Stimulated activated naive CD8-positive, alpha-beta T cell treated with anti-CD3 and anti-CD28 coated beads, Interleukin-15, amount 100 ng/mL, for 72 hours (primary cell): ENCODE data around the gene TFRC.
"Not testable (repeated sequence)": the region's sequence is repeated elsewhere in the genome, so short reads cannot be mapped to it uniquely, and the experiment has no call there.

Source experiments
- ATAC-seq: fragments of 150-1000 bp; cut with Tn5 transposase; 2 replicates; pipeline ENCODE4 v1.10.0; 2021; ENCODE audit warnings: mild to moderate bottlenecking, moderate library complexity
- DNase-seq, 2 donors: peaks; one replicate each; pipeline ENCODE4 v3.0.0; 2021 to 2022
- H3K27ac Mint-ChIP-seq, 2 donors: one replicate each; pipeline ENCODE4 v1.8.0; 2022; ENCODE audit warnings: mild to moderate bottlenecking in 2 of 2, mixed read lengths in 2 of 2, moderate library complexity in 2 of 2
- H3K27me3 Mint-ChIP-seq: one replicate; pipeline ENCODE4 v1.8.0; 2022; ENCODE audit warnings: mixed read lengths
- H3K4me1 Mint-ChIP-seq: one replicate; pipeline ENCODE4 v1.8.0; 2022; ENCODE audit warnings: mild to moderate bottlenecking, mixed read lengths
- H3K4me3 Mint-ChIP-seq, 2 donors: one replicate each; pipeline ENCODE4 v1.8.0; 2022; ENCODE audit warnings: mild to moderate bottlenecking in 2 of 2, mixed read lengths in 2 of 2, moderate library complexity in 1 of 2
- H3K9me3 Mint-ChIP-seq, 2 donors: one replicate each; pipeline ENCODE4 v1.8.0; 2022; ENCODE audit warnings: mixed read lengths in 2 of 2

Gene TFRC

DNA sequence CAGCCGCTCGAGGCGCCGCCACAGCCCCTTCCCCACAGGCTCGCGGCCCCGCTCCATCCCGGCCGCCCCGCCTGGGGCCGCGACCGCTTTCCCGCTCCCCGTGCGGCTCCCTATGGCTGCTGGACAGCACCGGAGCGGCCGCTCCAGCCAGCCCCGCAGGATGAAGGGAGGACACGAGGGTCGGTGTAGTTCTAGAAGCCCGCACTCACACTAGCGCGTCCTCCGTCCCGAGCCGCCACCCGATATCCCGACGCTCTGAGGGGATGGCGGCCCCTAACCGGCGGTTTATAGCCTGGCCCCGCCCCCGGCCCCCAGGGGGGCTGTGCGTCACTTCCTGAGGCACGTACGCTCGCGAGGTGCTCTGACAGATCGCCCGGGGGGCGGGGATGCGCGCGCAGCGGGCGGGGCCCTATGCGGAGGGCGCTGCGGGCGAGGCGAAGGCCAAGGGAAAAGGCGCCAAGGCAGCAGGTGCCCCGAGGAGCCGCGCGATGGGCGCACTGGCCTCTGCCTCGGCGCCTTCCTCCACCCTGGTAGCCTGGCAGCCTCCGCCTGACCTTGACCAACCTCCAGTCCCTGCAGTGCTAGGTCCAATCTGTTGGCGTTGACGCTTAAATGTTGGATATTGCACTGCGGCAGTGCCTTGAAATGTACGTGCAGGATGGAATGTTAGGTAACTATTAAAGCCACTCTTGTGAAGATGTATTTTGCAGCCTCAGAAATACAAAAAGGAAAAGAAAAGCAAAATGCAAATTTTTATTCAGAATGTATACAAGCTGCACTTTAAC lies at the start of gene TFRC:
TFRC (minus strand) TSS at position 257 of the 785 bp plus-strand sequence. CDS start 4,991 bp downstream, outside the sequence.
- DNase-seq (peak; percentile 94 to 96), ATAC-seq (peak; percentile 97)
- Mint-ChIP-seq H3K4me1 (peaks cover 38% of the 10 kb centered on the region), H3K27ac (peak within 1 kb of the TSS; percentile 95 to 99), H3K27me3 (no peaks in the 10 kb centered on the region), H3K9me3 (no peaks in the 10 kb centered on the region), H3K4me3 (peak within 1 kb of the TSS; percentile 98 to 99)

DNA sequence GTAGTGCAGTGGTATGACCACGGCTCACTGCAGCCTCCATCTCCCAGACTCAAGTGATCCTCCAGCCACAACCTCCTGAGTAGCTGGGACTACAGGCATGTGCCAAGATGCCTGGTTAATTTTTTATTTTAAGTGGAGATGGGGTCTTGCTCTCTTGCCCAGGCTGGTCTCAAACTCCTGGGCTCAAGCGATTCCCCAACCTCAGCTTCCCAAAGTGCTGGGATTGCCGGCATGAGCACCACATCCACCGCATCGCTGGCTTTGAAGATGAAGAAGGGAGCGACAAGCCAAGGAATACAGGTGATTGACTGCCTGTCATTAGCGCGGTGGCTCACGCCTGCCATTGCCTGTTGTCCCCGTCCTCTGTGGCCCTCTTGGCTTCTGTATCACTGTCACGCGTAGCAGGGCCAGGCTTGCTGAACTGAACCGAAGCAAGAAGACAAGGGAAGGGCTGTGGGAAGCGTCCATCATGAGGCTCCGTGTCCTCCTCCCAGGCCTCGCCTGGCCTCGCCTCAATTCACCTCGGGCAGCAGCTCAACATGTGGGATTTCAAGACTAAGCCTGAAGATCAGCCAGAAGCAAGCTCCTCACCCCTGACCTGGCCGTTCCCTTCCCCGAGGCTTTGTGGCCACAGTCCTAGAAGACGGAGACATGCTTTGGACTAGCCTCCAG lies 46.4 kb upstream of the TFRC start:
- H3K4me3 Mint-ChIP-seq, result no peak overlapping the region
- no peak for ATAC-seq
- DNase-seq, result no peak
- peaks cover 27% of the 10 kb centered on the region for H3K4me1 Mint-ChIP-seq
- peak overlapping the region; percentile 42 to 50 for H3K27ac Mint-ChIP-seq
- no peaks in the 10 kb centered on the region for H3K9me3 Mint-ChIP-seq
- no peaks in the 10 kb centered on the region for H3K27me3 Mint-ChIP-seq

- ATAC-seq, result peak; percentile 85
- peaks cover 35% of the 10 kb centered on the region for H3K4me1 Mint-ChIP-seq
- peak; percentile 27 to 40 for DNase-seq
- no peaks in the 10 kb centered on the region for H3K9me3 Mint-ChIP-seq
- H3K27ac Mint-ChIP-seq, result peak overlapping the region; percentile 49 to 83
- H3K27me3 Mint-ChIP-seq, result no peaks in the 10 kb centered on the region
- peak overlapping the region; percentile 23 to 51 for H3K4me3 Mint-ChIP-seq
These were observed 45.6 kb upstream of the TFRC start for GRCh38 chr3:196127308-196128040.

GRCh38 chr3:196124608-196125007 lies 42.7 kb upstream of the TFRC start:
- DNase-seq (no peak), ATAC-seq (no peak)
- no peak overlapping the region for H3K27ac Mint-ChIP-seq
- no peaks in the 10 kb centered on the region for H3K9me3 Mint-ChIP-seq
- no peaks in the 10 kb centered on the region for H3K27me3 Mint-ChIP-seq
- H3K4me3 Mint-ChIP-seq, result no peak overlapping the region
- H3K4me1 Mint-ChIP-seq, result peaks cover 61% of the 10 kb centered on the region

DNA sequence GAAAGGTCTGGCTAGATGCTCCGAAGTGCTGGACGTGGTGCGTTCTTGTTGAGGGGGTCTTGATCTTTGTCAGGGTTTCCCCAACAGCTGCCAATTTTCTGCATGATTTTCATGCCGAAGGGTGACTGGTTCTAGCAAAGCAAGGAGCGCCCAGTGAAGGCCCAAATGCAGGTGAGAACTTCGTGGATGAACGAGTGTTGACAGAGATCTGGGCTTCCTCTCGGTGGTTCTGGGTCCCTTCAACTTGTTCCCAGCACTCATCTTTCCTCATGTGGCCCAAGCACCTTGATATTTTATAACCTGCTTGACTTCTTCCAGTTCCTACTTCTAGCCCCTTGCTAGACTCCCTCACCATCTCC lies 40.8 kb upstream of the TFRC start:
- ATAC-seq, result no peak
- H3K27me3 Mint-ChIP-seq, result no peaks in the 10 kb centered on the region
- H3K4me3 Mint-ChIP-seq, result no peak overlapping the region
- peaks cover 47% of the 10 kb centered on the region for H3K4me1 Mint-ChIP-seq
- no peaks in the 10 kb centered on the region for H3K9me3 Mint-ChIP-seq
- no peak for DNase-seq
- peak overlapping the region in 1 of 2 donors; percentile 75 for H3K27ac Mint-ChIP-seq

GRCh38 chr3:196122021-196122687 lies 40.3 kb upstream of the TFRC start:
- H3K27ac Mint-ChIP-seq, result peak overlapping the region in 1 of 2 donors; percentile 75
- no peaks in the 10 kb centered on the region for H3K27me3 Mint-ChIP-seq
- DNase-seq, result no peak
- H3K9me3 Mint-ChIP-seq, result no peaks in the 10 kb centered on the region
- no peak for ATAC-seq
- peaks cover 42% of the 10 kb centered on the region for H3K4me1 Mint-ChIP-seq
- H3K4me3 Mint-ChIP-seq, result no peak overlapping the region

- DNase-seq (no peak), ATAC-seq (no peak)
- peak overlapping the region in 1 of 2 donors; percentile 24 for H3K4me3 Mint-ChIP-seq
- H3K9me3 Mint-ChIP-seq, result no peaks in the 10 kb centered on the region
- peak overlapping the region; percentile 16 to 42 for H3K27ac Mint-ChIP-seq
- peaks cover 35% of the 10 kb centered on the region for H3K4me1 Mint-ChIP-seq
- no peaks in the 10 kb centered on the region for H3K27me3 Mint-ChIP-seq
These were observed 39.2 kb upstream of the TFRC start for GRCh38 chr3:196121066-196121465.

DNA sequence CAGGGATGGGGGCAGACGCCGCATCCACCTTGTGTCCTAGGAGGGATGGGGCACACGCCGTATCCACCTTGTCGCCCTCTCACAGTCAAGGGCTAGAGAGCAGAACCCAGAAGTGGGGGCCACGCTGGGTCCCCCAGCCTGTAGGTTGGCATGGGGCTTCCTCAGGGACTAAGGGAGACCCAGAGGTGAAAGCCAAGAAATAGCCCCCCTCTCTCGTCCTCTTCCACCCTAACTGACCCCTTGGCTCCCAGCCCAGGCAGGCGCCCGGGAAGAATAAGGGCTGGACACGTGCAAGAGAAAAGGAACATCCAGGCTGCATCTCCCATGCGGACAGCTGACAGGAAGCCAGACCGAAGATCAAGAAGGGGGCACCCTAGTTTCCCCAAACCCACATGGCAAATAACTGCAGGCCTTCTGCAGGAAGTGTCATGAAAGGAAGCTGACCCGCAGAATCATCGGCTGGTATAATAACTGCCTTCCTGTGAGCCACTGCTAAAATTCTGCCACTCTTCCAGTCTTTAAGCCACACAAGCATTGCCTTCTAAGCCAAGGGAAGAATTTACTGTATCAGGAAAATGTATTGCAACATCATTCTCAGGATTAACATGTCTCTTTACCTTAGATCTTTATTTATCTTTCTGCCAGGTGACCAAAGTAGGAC lies 38.5 kb upstream of the TFRC start:
- H3K4me3 Mint-ChIP-seq, result no peak overlapping the region

DNA sequence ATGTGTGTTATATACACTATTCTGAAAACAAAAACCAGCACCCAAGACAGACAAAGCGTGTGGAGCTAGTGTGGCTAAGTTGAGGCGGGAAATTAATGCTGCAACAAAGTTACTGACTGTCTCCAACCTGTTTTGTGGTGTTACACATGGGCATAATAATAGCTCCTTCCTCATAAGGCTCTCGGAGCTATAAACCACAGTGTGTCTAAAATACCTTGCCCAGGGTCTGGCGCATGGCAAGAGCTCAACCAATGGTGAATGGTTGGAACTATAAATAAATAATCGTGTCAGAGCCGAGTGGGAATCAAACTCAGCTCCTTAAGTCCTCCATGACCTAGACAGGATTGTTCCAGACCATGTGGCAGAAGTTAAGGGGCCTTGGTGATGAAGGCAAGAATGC lies 35.9 kb upstream of the TFRC start:
- DNase-seq, result no peak
- Mint-ChIP-seq H3K4me3 (no peak overlapping the region), H3K27me3 (no peaks in the 10 kb centered on the region), H3K9me3 (no peaks in the 10 kb centered on the region), H3K4me1 (peaks cover 32% of the 10 kb centered on the region), H3K27ac (no peak overlapping the region)
- no peak for ATAC-seq

More for the DNA sequence above, 38.5 kb upstream of the TFRC start:
- ATAC-seq, result peak; percentile 82
- peak in 1 of 2 donors; percentile 37 for DNase-seq
- H3K9me3 Mint-ChIP-seq, result no peaks in the 10 kb centered on the region
- no peak overlapping the region for H3K27ac Mint-ChIP-seq
- peaks cover 35% of the 10 kb centered on the region for H3K4me1 Mint-ChIP-seq
- no peaks in the 10 kb centered on the region for H3K27me3 Mint-ChIP-seq

- no peak for DNase-seq
- ATAC-seq, result no peak
- Mint-ChIP-seq H3K27ac (no peak overlapping the region), H3K27me3 (no peaks in the 10 kb centered on the region), H3K4me3 (no peak overlapping the region), H3K4me1 (peaks cover 32% of the 10 kb centered on the region), H3K9me3 (no peaks in the 10 kb centered on the region)
These were observed 33.8 kb upstream of the TFRC start for GRCh38 chr3:196115678-196116083.

- Mint-ChIP-seq H3K4me1 (peaks cover 23% of the 10 kb centered on the region), H3K9me3 (no peaks in the 10 kb centered on the region), H3K4me3 (peak overlapping the region; percentile 51 to 65), H3K27ac (peak overlapping the region; percentile 87 to 89), H3K27me3 (no peaks in the 10 kb centered on the region)
- ATAC-seq (peak; percentile 88), DNase-seq (peak; percentile 22 to 47)
These were observed 30.1 kb upstream of the TFRC start for GRCh38 chr3:196111939-196112386.

GRCh38 chr3:196108075-196108743 lies 26.3 kb upstream of the TFRC start:
- H3K27me3 Mint-ChIP-seq, result no peaks in the 10 kb centered on the region
- no peak overlapping the region for H3K27ac Mint-ChIP-seq
- ATAC-seq (no peak), DNase-seq (no peak)
- no peak overlapping the region for H3K4me3 Mint-ChIP-seq
- no peaks in the 10 kb centered on the region for H3K9me3 Mint-ChIP-seq
- peaks cover 23% of the 10 kb centered on the region for H3K4me1 Mint-ChIP-seq

- not testable (repeated sequence) for H3K4me3 Mint-ChIP-seq, H3K27me3 Mint-ChIP-seq, H3K4me1 Mint-ChIP-seq, DNase-seq, ATAC-seq, H3K27ac Mint-ChIP-seq, H3K9me3 Mint-ChIP-seq
These were observed 22.8 kb upstream of the TFRC start for GRCh38 chr3:196104707-196105106.

DNA sequence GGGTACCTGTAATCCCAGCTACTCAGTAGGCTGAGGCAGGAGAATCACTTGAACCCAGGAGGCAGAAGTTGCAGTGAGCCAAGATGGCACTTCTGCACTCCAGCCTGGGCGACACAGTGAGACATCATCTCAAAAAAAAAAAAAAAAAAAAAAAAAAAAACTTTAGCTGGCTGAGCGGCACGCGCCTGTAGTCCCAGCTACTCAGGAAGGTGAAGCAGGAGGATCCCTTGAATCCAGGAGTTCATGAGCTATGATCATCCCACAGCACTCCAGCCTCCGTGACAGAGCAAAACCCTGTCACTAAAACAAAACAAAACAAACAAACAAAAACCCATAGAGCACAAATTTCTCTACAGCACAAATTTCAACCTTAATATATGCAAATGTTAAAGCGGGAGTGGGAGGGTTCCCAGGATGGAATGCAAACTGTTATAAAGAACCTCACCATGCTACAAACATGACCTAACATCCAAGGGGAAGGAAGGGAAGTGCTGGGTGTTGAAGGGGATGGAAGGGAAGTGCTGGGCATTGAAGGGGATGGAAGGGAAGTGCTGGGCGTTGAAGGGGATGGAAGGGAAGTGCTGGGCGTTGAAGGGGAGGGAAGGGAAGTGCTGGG lies 16.6 kb upstream of the TFRC start:
- not testable (repeated sequence) for DNase-seq, H3K9me3 Mint-ChIP-seq, H3K27ac Mint-ChIP-seq, H3K4me3 Mint-ChIP-seq, H3K27me3 Mint-ChIP-seq, ATAC-seq
- H3K4me1 Mint-ChIP-seq, result peaks cover 19% of the 10 kb centered on the region
